Right lobe of liver (tissue), 6 donors: Measurements from ENCODE around the gene SEC14L2. TPM values are rescaled to one million over a fixed set of nuclear protein-coding genes. Genes with fewer than 3 reads are reported as not detected.

ENCODE experiments used
- ATAC-seq, 4 donors: fragments of 200-7000 bp; cut with Tn5 transposase; one replicate each; pipeline ENCODE4 v1.9.1; 2020; ENCODE audit warnings: mild to moderate bottlenecking in 4 of 4, moderate library complexity in 4 of 4
- DNase-seq, 3 donors: peaks; one replicate each; pipeline ENCODE4 v3.0.0-alpha.2; 2020
- H3K27ac ChIP-seq, 3 donors: fragments of 200-600 bp; one replicate each; pipeline ENCODE4 v1.8.0; 2022
- H3K27me3 ChIP-seq, 2 donors: fragments of 200-600 bp; one replicate each; pipeline ENCODE4 v1.8.0; 2022
- H3K36me3 ChIP-seq, 4 donors: fragments of 200-600 bp; sonication (generic) in 1 of 4; one replicate each; pipeline versions ENCODE4 v1.5.1 to v1.8.0; 2017 to 2022; ENCODE audit warnings: control low read depth in 1 of 4
- H3K4me1 ChIP-seq, 4 donors: fragments of 200-600 bp; sonication (generic) in 1 of 4; one replicate each; pipeline versions ENCODE4 v1.5.1 to v1.8.0; 2017 to 2022; ENCODE audit warnings: control low read depth in 1 of 4
- H3K4me3 ChIP-seq, 3 donors: fragments of 200-600 bp; one replicate each; pipeline ENCODE4 v1.8.0; 2022
- H3K9me3 ChIP-seq, 4 donors: fragments of 200-600 bp; sonication (generic) in 1 of 4; one replicate each; pipeline versions ENCODE4 v1.5.1 to v1.8.0; 2017 to 2022; ENCODE audit warnings: control low read depth in 1 of 4
- CTCF ChIP-seq, 4 donors: fragments of 200-600 bp in 3 of 4; fragments of 450-650 bp in 1 of 4; IDR thresholded peaks; one replicate each; pipeline versions ENCODE4 v1.5.1 to v1.8.0; 2016 to 2022; ENCODE audit warnings: antibody characterized with exemption in 4 of 4, mild to moderate bottlenecking in 2 of 4
- POLR2A ChIP-seq: fragments of 450-650 bp; IDR thresholded peaks from one replicate; pipeline ENCODE4 v1.6.1; 2017; ENCODE audit warnings: antibody characterized with exemption, mild to moderate bottlenecking
- WGBS: methylation state at CpG from one replicate; pipeline ENCODE4 v1.1.6; 2018; ENCODE audit warnings: low coverage, low lambda C conversion rate; ENCODE audit not compliant: insufficient coverage; ENCODE audit errors: missing lambda C conversion rate; 5-methylcytosine and 5-hydroxymethylcytosine counted together
- intact Hi-C, 2 donors: fragments of 100-400 bp; cut with DNase I; formaldehyde crosslinking; loops; one replicate each; pipeline versions ENCODE4 v1.11.2 to v1.14.1; 2022
- total RNA-seq, 6 experiments: library from RNA; depleted of rRNA in 2 of 6; stranded (reverse); fragments of >200 nt in 2 of 6; fragmentation: NEBNext Ultra II Directional in 3 of 6; extraction: Animal tissue kit (Norgen Biotek cat#: 25700) in 3 of 6; gene quantifications; one replicate each; pipeline versions ENCODE4 v1.1.0 to v1.2.4, GENCODE V29; 2016 to 2023
- donor health status: DM: no; HTN: yes; CAD: no.
- donor health status: DM: no; HTN: no; CAD: no.
- donor health status: DM: no; HTN: no; CAD: no.
- donor health status: DM: no; HTN: yes; CAD: no.
- donor health status: DM: no; HTN: yes; CAD: no.

SEC14L2 gene
- total RNA-seq, 6 experiments from 2014 or later: 42.7 to 240 (median 101) TPM

DNA sequence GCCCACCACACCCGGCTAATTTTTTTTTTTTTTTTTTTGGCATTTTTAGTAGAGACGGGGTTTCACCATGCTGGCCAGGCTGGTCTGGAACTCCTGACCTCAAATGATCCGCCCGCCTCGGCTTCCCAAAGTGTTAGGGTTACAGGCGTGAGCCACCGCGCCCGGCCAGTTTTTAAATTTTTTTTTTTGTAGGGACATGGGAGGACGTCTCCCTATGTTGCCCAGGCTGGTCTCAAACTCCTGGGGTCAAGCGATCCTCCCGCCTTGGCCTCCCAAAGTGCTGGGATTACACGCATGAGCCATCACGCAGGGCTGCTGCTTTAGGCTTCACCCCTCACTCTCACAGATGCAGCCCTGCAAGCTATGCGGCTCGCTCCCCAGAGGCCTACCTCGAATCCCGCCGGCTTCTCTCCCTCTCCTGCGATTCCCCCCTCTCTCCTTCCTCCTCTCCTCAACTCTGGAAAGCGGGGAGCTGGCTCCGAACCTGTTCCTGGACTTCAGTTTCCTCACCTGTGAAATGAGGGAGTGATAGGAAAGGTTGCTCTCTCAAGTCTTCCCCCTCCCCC, 39.1 kb upstream of the SEC14L2 start:
- Histone ChIP-seq H3K9me3 (no peaks in the 10 kb centered on the region), H3K4me1 (peaks cover 4 to 16% (median 8%) of the 10 kb centered on the region in 4 donors), H3K27me3 (no peaks in the 10 kb centered on the region), H3K27ac (no peak overlapping the region), H3K36me3 (peaks cover 0 to 4% (median 2%) of the 10 kb centered on the region in 4 donors), H3K4me3 (no peak overlapping the region)
- ATAC-seq (no peak), DNase-seq (no peak)
- TF ChIP-seq POLR2A: no peak
- TF ChIP-seq CTCF (IDR thresholded peaks at IDR 0.05): no peak
- 52% methylated on average over 18 of the region's 22 CpGs for WGBS
- intact Hi-C loops: no loop called here

- no peak for ATAC-seq
- H3K4me3 ChIP-seq: no peak overlapping the region
Observed at GRCh38 chr22:30358541-30358940, 38.3 kb upstream of the SEC14L2 start.

GRCh38 chr22:30361916-30362650, 34.7 kb upstream of the SEC14L2 start:
- 85% methylated on average over 5 of the region's 10 CpGs for WGBS
- no peak for ATAC-seq
- Histone ChIP-seq H3K27ac (no peak overlapping the region), H3K4me1 (no peaks in the 10 kb centered on the region), H3K9me3 (no peaks in the 10 kb centered on the region), H3K4me3 (no peak overlapping the region), H3K27me3 (no peaks in the 10 kb centered on the region), H3K36me3 (no peaks in the 10 kb centered on the region)
- TF ChIP-seq CTCF (IDR thresholded peaks at IDR 0.05) (no peak), POLR2A (no peak)
- intact Hi-C loops: no loop called here
- DNase-seq: no peak

More at GRCh38 chr22:30358541-30358940, 38.3 kb upstream of the SEC14L2 start:
- Histone ChIP-seq H3K27ac (no peak overlapping the region), H3K27me3 (no peaks in the 10 kb centered on the region), H3K9me3 (no peaks in the 10 kb centered on the region), H3K4me1 (peaks cover 4 to 16% (median 8%) of the 10 kb centered on the region in 4 donors), H3K36me3 (no peaks in the 10 kb centered on the region)
- no peak for DNase-seq
- no peak for TF ChIP-seq CTCF (IDR thresholded peaks at IDR 0.05)
- no peak for TF ChIP-seq POLR2A
- WGBS: 89% methylated on average over 5 of the region's 6 CpGs
- intact Hi-C loops: no loop called here

- Histone ChIP-seq H3K4me1 (no peaks in the 10 kb centered on the region), H3K36me3 (no peaks in the 10 kb centered on the region), H3K27ac (no peak overlapping the region), H3K27me3 (no peaks in the 10 kb centered on the region), H3K4me3 (no peak overlapping the region), H3K9me3 (no peaks in the 10 kb centered on the region)
- intact Hi-C loops: no loop called here
- ATAC-seq (no peak), DNase-seq (no peak)
- 62% methylated on average over 3 of the region's 7 CpGs for WGBS
- no peak for TF ChIP-seq CTCF (IDR thresholded peaks at IDR 0.05)
- TF ChIP-seq POLR2A: no peak
Observed at GRCh38 chr22:30362651-30363281, 34.1 kb upstream of the SEC14L2 start.
